MCF 10A (cell line): ENCODE measurements around the gene C9. TPM values are rescaled to one million over a fixed set of nuclear protein-coding genes. Genes with fewer than 3 reads are reported as not detected.
A peak's percentile ranks its signal among the peaks of the same experiment; 100 is the strongest.

Source experiments
- BruUV-seq: library from RNA; stranded (reverse); fragments of 400-500 nt; replicated peaks from 2 replicates; lab custom pipeline; 2021; lab: Mats Ljungman, UMichigan
- CTCF ChIA-PET: fragments of 300-600 bp; sonication (Branson Sonifier 250); formaldehyde crosslinking; extraction: SDS; loops from one replicate; lab custom pipeline; 2021; ENCODE audit warnings: antibody characterized with exemption, inconsistent platforms; lab: Yijun Ruan, JAX
- POLR2A ChIA-PET: fragments of 300-600, 350-650 bp; sonication (Branson Sonifier 250); formaldehyde crosslinking; extraction: SDS; loops from one replicate; lab custom pipeline; 2020; ENCODE audit warnings: antibody characterized with exemption, inconsistent platforms; lab: Yijun Ruan, JAX
- DNase-seq: peaks from one replicate; pipeline ENCODE4 v3.0.0-alpha.2; 2018; ENCODE audit not compliant: unreplicated experiment
- H3K27ac Mint-ChIP-seq: one replicate; pipeline ENCODE4 v1.8.0; 2022; ENCODE audit warnings: mild to moderate bottlenecking, low read depth, mixed read lengths; ENCODE audit not compliant: unreplicated experiment
- H3K27me3 Mint-ChIP-seq: one replicate; pipeline ENCODE4 v1.8.0; 2022; ENCODE audit warnings: mixed read lengths; ENCODE audit not compliant: insufficient read depth, unreplicated experiment
- H3K36me3 Mint-ChIP-seq: one replicate; pipeline ENCODE4 v1.8.0; 2022; ENCODE audit warnings: mild to moderate bottlenecking, moderate library complexity, mixed read lengths; ENCODE audit not compliant: insufficient read depth, unreplicated experiment
- H3K4me1 Mint-ChIP-seq: one replicate; pipeline ENCODE4 v1.8.0; 2022; ENCODE audit warnings: mixed read lengths; ENCODE audit not compliant: insufficient read depth, unreplicated experiment
- H3K4me3 Mint-ChIP-seq: one replicate; pipeline ENCODE4 v1.8.0; 2022; ENCODE audit warnings: mild to moderate bottlenecking, moderate library complexity, mixed read lengths; ENCODE audit not compliant: unreplicated experiment
- H3K9me3 Mint-ChIP-seq: one replicate; pipeline ENCODE4 v1.8.0; 2022; ENCODE audit warnings: mixed read lengths; ENCODE audit not compliant: unreplicated experiment
- intact Hi-C: fragments of 100-400 bp; cut with micrococcal nuclease; formaldehyde crosslinking; loops from 2 replicates; pipeline ENCODE4 v1.14.1; 2022
- total RNA-seq: library from RNA; stranded (reverse); gene quantifications from 2 replicates; pipeline ENCODE4 v1.2.3, GENCODE V29; 2022
- TF ChIP-seq, protein P1 (sequence below): fragments of 200-600 bp; IDR thresholded peaks from one replicate; pipeline ENCODE4 v1.8.0; 2022; ENCODE audit warnings: antibody characterized with exemption, mild to moderate bottlenecking; ENCODE audit not compliant: unreplicated experiment

The C9 gene
- total RNA-seq, 1 experiment from 2014 or later, result not detected

DNA sequence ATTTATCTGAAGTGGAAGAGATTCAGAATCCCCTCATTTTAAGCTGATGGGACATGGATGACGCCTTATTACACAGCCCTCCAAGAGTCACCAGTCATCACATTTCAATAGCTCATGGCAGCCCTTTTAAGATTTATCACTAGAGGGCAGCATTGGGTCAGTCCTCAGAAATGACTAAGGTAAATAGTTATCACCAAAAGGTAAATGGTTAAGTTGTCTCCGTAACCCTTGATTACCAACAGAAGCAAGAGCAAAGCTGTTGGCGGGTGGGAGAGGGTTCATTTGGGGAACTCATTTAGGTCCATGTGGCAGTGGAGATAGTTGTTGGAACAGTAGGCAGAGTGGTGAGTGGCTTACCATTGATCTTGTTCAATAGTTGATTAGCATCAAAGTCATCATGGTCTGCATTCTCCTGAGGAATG is 12.0 kb upstream of the C9 start:
- intact Hi-C loops, result loop anchor here (1.0 to 10.0 kb wide), 6 partner anchors 48 to 228 kb away; partner anchors contain the start of genes DAB2 and FYB1
- TF ChIP-seq, protein P1, sequence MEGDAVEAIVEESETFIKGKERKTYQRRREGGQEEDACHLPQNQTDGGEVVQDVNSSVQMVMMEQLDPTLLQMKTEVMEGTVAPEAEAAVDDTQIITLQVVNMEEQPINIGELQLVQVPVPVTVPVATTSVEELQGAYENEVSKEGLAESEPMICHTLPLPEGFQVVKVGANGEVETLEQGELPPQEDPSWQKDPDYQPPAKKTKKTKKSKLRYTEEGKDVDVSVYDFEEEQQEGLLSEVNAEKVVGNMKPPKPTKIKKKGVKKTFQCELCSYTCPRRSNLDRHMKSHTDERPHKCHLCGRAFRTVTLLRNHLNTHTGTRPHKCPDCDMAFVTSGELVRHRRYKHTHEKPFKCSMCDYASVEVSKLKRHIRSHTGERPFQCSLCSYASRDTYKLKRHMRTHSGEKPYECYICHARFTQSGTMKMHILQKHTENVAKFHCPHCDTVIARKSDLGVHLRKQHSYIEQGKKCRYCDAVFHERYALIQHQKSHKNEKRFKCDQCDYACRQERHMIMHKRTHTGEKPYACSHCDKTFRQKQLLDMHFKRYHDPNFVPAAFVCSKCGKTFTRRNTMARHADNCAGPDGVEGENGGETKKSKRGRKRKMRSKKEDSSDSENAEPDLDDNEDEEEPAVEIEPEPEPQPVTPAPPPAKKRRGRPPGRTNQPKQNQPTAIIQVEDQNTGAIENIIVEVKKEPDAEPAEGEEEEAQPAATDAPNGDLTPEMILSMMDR, result peak; percentile 70
- Mint-ChIP-seq H3K4me1 (no peaks in the 10 kb centered on the region), H3K9me3 (no peaks in the 10 kb centered on the region), H3K27ac (no peak overlapping the region), H3K4me3 (no peak overlapping the region), H3K27me3 (no peaks in the 10 kb centered on the region), H3K36me3 (no peaks in the 10 kb centered on the region)
- CTCF ChIA-PET, result interaction anchor here (0.6 to 8.4 kb wide), 61 partner anchors 9 to 1378 kb away, joined by 3 to 355 read pairs (median 5); partner anchors contain the start of genes C9, DAB2 and FYB1
- POLR2A ChIA-PET, result interaction anchor here (0.5 to 2.6 kb wide), 6 partner anchors 24 to 197 kb away, joined by 3 to 25 read pairs (median 3); no protein-coding TSS in a partner anchor
- peak; percentile 76 for DNase-seq
- no TSS peak for BruUV-seq

DNA sequence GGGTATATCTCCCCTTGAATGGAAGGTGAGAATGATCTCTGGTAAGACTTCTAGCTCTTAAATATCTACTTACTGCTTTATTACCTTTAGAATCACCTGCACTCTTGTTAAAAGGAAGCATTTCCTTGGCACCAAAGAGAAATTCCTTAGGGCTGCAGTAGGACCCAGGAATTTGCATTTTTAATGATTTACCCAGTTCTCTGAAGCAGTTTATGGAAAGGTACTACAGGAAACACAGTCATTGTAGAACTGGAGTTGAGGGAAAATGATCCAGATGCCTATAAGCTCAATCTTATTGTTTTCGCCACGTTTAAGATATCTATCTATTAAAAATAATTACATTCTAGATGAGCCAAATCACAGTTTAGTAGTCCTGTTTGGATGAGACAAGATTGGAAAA is 9.5 kb upstream of the C9 start:
- intact Hi-C loops, result loop anchor here (10.0 kb wide), 1 partner anchor 159 kb away; the partner anchor contains the start of gene FYB1
- BruUV-seq, result no TSS peak
- TF ChIP-seq, protein P1, result no peak
- CTCF ChIA-PET, result interaction anchor here (0.7 to 6.2 kb wide), 7 partner anchors 11 to 247 kb away, joined by 3 to 68 read pairs (median 4); no protein-coding TSS in a partner anchor
- no peak for DNase-seq
- POLR2A ChIA-PET, result no interaction called here
- H3K36me3 Mint-ChIP-seq, result no peaks in the 10 kb centered on the region
- no peaks in the 10 kb centered on the region for H3K9me3 Mint-ChIP-seq
- no peaks in the 10 kb centered on the region for H3K4me1 Mint-ChIP-seq
- no peak overlapping the region for H3K4me3 Mint-ChIP-seq
- no peak overlapping the region for H3K27ac Mint-ChIP-seq
- H3K27me3 Mint-ChIP-seq, result no peaks in the 10 kb centered on the region

GRCh38 chr5:39371367-39371635 is 7.0 kb upstream of the C9 start:
- no peaks in the 10 kb centered on the region for H3K27me3 Mint-ChIP-seq
- no TSS peak for BruUV-seq
- H3K27ac Mint-ChIP-seq, result no peak overlapping the region
- CTCF ChIA-PET, result interaction anchor here (0.7 to 6.2 kb wide), 5 partner anchors 154 to 198 kb away, joined by 3 to 68 read pairs (median 3); no protein-coding TSS in a partner anchor
- TF ChIP-seq, protein P1, result no peak
- intact Hi-C loops, result loop anchor here (10.0 kb wide), 1 partner anchor 156 kb away; the partner anchor contains the start of gene FYB1
- POLR2A ChIA-PET, result interaction anchor here (0.6 kb wide), 1 partner anchor 199 kb away, joined by 3 read pairs; no protein-coding TSS in a partner anchor
- no peaks in the 10 kb centered on the region for H3K9me3 Mint-ChIP-seq
- no peaks in the 10 kb centered on the region for H3K4me1 Mint-ChIP-seq
- H3K36me3 Mint-ChIP-seq, result no peaks in the 10 kb centered on the region
- no peak overlapping the region for H3K4me3 Mint-ChIP-seq
- no peak for DNase-seq

DNA sequence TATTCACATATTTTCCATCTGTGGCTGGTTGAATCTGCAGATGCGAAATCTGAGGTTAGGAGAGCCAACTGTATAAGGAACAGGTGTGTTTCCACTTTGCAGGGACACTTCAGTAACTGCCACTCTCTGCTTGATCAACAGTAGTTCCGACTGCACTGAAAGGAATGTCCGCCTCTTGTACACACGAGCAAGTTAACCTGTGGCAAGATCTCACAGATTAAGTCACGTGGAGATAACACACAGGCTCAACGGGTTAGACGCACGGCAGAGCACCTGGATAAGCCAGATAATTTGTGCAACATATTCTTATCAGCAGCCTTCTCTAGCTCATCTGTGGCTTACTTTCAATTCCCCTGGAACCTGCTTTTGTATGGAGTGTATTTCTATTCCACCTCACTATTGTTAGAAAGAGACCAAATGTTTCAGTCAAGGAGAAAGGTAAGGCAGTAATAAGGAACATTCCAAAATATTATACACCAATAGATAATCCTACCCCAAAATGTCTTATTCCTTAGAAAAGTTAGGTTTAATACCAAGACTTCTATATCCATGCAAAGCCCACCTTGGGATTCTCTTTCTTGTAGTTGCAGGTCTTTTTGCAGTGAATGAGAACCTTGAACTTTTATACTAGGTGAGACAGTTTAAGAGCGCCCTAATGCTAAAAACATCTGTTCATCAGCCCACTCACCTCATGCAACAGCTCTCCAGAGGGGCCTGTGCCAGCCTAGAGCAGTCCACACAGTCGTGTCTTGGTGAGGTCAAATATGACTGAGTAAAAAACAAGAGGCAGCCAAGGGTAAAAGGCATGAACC is 6.5 kb upstream of the C9 start:
- ChIA-PET POLR2A (interaction anchor here (0.6 kb wide), 1 partner anchor 199 kb away, joined by 3 read pairs; no protein-coding TSS in a partner anchor), CTCF (interaction anchor here (0.7 to 6.2 kb wide), 2 partner anchors 174 to 177 kb away, joined by 3 to 68 read pairs; no protein-coding TSS in a partner anchor)
- TF ChIP-seq, protein P1, result no peak
- intact Hi-C loops, result loop anchor here (10.0 kb wide), 1 partner anchor 156 kb away; the partner anchor contains the start of gene FYB1
- Mint-ChIP-seq H3K27me3 (no peaks in the 10 kb centered on the region), H3K4me1 (no peaks in the 10 kb centered on the region), H3K9me3 (no peaks in the 10 kb centered on the region), H3K27ac (no peak overlapping the region), H3K4me3 (no peak overlapping the region), H3K36me3 (no peaks in the 10 kb centered on the region)
- DNase-seq, result no peak
- no TSS peak for BruUV-seq
